Activated T-helper 9 cell treated with anti-CD3 and anti-CD28 coated beads, Interleukin-2, amount 50 U/mL, for 16 hours (primary cell): ENCODE results near the gene TMTC2.
"Not testable (repeated sequence)": the region's sequence is repeated elsewhere in the genome, so short reads cannot be mapped to it uniquely, and the experiment has no call there.

Source experiments
- DNase-seq: peaks from one replicate; pipeline ENCODE4 v3.0.0-alpha.2; 2020; ENCODE audit warnings: low read depth

The TMTC2 gene

DNA sequence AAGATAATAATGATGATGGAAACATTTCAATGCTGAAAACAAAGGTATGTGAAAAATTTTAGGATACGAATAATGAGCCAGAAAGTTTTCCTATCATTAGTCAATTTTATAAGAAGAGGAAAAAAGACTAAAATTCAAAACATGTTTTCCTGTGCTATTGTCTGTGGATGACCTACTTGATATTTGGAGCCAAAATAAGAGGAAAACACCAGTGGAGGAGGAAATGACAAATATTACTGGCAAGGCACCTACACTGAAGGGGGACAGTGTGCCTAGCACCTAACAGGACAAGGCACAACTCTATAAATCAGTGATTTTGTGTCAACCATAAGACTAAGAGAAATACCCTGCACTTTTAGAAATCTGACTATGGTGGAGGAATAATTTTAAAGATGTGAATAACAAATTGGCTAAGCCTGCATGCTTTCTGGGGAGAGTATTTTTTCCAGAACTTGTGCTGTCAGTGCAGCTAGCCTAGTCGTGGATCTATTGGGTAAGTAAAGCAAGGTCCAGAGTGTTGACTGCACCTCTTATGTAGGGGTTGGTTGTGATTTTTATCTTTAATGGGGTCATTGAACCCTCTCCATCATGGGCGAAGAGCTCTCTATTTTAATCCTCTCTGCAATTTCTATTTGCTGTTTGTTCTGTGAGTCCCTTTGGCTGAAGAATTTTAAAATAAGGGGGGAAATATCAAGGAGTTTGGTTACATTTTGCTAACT lies 398.0 kb downstream of the TMTC2 start:
- no peak for DNase-seq

DNA sequence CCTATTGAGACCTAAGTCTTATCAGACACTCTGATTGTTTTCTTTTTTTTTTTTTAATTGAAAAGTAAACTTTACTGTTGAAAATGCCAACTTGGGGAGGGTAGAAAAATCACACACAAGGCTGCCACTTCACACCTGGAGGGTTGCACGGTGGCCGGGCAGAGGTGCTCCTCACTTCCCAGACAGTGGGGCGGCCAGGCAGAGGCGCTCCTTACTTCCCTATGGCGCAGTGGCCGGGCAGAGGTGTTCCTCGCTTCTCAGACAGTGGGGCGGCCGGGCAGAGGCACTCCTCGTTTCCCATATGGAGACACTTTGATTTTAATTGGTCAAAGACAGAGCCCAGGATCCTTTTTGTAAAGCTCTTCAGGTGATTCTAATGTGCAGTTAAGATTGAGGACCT lies 399.3 kb downstream of the TMTC2 start:
- no peak for DNase-seq

DNA sequence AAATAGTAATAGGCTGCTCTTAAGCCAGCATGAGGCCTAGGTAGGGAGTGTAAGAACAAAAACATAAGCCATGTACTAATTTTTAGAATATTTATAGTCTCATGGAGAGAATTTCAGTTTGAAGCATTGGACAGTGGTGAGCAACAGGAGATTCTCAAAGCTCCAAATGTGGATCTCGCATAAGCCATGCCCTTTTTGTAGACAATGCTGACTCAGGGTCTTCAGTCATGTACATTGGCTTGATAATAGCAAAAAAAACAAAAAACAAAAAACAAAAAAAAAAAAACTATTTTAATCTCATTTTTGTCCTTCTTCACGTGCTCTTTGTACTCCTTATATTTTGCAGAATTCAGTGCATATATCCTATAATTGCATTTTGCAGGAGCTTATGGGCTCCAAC lies 402.9 kb downstream of the TMTC2 start:
- DNase-seq, result no peak

DNA sequence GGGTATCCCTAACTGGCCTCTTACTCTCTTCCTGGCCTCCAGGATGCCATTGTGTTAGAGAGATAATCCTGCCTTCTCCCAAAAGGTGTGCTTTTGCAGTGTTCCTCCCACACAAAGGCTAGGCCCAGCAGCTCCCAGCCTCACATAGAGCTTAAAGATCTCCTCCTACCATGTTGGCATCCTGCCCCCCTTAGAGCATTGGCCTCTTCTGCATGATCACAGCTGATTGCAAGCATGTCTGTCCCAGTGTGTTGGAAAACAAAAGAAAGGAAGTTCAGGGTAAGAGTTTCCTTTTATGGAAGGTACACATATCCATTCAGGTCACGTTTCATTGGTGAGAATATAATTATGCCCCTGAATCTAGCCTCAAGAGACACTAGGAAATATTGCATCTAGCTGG lies 405.4 kb downstream of the TMTC2 start:
- no peak for DNase-seq

DNA sequence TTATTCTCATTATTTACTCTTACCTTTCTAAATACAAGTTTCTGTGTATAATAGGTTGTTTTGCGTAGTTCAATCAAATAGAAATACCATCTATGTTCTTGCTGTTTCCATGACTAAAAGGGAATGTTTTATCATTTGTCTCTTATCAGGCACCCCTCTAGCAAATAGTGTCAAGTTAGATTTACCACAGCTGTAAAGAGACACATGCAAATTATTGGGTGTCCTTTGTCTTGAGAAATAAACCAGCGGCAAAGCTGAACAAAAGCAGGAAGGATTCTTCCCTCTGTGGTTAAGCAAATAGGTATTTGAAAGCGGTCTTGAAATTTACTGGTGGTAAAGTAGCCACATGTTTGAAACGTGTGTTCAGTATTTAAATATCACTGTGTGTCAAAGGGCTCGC lies 405.9 kb downstream of the TMTC2 start:
- no peak for DNase-seq

DNA sequence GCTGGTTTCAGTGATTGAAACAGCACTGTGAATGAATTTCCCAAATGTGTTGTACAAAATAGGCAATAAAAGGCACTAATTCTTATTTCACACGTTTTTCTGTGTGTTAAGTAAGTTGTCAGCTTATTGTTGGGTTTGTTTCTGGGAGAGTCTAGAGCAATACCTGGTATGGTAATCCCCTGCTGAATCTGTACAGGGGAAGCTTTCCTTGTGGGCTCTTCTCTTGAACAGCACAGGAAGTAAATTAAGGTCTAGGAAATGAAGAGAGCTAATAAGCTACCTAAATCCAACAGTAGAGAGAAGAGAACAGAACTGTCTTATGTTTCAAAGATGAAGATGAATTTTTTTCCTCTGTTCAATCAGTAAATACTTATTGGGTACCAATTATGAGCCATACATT lies 406.7 kb downstream of the TMTC2 start:
- DNase-seq, result no peak

DNA sequence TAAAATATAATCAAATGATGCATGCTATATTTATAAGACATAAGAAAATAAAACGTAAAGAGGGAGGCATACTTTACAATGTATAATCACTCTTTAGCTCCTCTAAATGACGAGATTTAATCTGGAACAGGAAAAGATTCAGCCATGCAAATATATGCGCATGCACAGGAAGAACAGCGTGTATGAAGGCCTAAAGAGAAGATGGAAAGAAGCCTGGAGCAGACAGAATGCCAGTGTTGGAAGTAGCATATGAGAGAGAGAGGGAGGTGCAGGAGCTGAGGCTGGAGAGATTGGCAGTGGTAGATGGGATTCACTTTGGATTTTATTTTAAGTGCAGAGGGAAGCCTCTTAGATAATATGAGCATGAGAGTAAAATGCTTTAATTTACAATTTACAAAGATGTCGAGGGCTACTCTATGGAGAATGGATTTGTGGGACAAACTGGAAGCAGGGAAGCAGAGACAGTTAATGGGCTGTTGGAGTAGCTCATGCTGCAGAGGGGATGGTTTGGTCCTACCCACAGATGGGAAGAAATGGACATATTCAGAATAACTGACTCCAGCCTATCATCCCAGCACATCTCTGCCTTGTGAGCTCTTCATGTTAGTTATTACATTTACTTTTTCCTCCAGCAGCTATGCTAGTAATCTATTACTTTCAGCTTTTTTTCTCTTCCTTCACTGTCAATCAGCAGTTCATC lies 411.1 kb downstream of the TMTC2 start:
- DNase-seq, result no peak

DNA sequence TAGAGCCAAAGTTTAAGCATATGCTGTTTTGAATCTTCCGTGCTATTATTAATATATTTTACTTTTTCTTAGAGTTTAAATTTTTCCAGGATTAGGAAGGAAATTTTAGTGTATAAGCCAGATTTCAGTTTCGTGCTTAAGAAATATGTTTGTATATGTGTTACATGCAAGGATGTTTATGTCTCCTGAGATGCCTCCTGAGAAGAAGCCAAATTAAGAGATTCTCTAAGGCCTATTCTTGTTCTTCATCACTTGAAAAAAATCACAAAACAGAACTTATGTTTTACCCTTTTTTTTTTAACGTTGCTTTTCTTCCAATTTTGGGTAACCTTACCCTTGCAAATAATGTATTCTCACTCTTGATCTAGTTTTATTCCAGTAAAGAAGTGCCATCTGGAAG lies 412.7 kb downstream of the TMTC2 start:
- DNase-seq, result no peak

DNA sequence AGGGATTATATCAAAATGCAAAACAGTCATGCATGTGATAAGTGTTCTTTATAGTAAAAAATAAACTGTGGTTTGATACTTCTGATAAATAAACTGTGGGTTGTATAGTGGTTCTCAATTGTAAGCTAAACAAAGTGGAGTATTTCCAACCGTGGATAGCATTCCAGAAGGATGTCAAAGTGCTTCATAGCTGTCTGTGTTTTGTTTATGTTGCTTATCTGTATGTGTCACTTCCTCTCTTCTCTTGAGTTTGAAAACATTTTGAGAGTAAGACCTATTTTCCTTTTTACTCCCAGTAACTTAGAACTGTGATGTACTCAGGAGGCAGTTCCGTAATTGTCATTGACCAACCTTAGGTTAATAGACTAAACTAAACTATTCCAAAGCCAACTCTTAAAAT lies 415.8 kb downstream of the TMTC2 start:
- no peak for DNase-seq

DNA sequence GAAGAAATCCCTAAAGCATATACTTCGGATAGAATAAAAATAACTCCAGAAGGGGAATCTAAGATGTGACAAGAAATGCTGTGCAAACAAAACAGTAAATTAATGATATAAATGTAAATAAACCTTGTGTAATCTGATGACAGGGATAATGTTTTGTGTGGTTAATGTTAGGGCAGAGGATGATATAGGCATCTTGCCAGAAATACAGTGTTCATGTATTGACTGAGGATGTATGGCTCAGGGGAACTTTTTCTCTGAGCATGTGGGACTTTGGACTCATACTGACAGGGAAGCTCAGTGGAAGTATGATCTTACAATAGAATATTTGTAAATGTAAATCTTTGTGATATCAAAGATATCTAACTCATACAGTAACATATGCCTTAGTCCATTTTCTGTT lies 420.2 kb downstream of the TMTC2 start:
- DNase-seq, result no peak

DNA sequence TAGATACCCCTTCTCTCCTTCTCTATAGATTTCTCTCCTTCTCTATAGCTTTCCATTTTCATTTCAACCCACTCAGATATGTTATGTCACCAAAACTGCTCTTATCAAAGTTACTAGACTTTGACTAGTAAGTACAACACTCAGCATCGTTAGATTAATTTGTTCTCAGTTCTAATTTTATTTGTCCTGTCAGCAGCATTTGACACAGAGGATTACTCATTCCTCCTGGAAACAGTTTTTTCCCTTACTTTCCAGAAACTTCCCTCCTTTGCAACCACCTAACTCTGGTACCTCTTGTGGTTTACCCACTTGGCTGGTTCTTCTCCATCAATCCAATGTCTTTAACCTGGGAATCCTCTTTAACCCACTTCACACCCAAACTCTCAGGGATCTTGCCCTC lies 423.7 kb downstream of the TMTC2 start:
- no peak for DNase-seq

DNA sequence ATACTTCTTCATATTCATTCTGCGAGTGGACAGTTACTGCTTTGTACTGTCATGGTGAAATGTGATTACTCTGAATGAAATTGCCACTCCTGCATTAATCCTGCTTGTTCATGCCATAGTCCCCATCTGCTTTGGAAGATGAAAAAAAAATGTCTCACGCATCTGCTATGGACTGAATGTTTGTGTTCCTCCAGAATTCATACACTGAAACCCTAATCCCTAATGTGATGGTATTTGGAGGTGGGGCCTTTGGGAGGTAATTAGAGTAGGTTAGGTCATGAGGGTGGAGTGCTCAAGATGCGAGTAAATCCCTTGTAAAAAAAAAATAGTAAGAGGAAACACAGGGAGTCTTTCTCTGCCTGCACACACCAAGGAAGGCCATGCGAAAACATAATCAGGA lies 427.2 kb downstream of the TMTC2 start:
- no peak for DNase-seq

DNA sequence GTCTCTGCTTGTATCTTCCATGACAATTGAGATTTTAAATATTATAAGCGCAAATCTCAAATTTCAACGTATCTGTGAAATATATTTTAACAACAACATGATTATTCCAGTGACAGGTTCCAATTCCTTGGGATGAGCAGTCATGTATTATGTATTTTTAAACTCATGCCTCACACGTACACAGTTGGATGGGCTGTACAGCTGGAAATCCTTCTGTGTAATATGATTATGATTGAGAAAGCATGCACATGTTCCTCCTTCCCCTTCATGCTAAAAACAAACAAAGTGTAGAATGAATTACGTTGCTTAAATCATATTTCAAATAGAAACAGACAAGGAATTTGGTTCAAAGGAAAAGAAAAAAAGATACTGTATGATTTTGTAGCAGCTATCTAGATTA lies 428.3 kb downstream of the TMTC2 start:
- no peak for DNase-seq

DNA sequence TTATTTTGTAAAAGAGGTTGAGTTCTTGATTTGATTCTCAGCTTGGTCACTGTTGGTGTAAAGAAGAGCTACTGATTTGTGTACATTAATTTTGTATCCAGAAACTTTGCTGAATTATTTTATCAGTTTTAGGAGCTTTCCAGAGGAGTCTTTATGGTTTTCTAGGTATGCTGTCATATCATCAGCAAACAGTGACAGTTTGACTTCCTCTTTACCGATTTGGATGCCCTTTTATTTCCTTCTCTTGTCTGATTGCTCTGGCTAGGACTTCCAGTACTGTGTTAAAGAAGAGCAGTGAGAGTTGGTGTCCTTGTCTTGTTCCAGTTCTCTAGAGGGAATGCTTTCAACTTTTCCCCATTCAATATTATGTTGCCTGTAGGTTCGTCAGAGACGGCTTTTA lies 431.2 kb downstream of the TMTC2 start:
- not testable (repeated sequence) for DNase-seq

DNA sequence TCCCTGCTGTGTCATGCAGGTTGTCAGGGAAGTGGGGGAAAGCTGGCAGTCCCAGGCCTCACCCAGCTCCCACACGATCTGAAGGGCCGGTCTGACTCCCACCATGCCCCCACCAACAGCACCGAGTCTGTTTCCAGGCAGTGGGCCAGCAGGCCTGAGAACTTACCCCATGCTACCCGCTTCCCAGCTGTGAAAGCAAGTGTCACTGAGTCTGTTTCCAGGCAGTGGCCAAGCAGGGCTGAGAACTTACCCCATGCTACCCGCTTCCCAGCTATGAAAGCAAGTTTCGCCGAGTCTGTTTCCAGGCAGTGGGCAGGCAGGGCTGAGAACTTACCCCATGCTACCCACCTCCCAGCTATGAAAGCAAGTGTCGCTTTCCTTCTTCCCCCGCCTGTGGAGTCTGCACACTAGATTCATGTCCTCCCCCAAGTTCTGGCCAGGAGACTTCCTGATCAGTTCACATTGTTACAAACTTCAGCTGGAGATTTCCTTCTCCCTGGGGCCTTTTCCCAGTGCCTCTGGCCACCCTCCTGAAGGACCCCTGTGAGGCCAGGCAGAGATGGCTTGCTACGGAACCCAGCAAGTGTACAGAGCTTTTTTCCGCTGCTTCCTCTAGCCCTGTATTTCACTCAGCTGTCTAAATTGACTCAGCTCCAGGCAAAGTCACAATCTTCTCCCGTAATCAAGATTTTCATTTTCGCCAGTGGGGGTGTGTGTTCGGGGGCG lies 435.4 kb downstream of the TMTC2 start:
- no peak for DNase-seq

DNA sequence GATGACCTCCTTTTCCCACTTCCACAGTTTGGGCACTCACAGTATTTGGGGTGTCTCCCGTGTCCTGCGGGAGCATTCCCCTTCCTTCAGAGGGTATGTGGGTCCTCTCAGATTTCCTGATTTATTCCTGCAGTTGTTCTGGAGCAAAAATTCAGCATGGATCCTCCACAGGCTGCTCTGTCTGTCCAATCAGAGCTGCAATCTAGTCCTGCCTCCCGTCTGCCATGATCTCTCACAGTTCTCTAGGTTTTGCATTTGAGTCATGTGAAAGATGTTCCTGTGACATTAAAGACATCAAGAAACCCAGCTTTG lies 435.9 kb downstream of the TMTC2 start:
- DNase-seq, result no peak

DNA sequence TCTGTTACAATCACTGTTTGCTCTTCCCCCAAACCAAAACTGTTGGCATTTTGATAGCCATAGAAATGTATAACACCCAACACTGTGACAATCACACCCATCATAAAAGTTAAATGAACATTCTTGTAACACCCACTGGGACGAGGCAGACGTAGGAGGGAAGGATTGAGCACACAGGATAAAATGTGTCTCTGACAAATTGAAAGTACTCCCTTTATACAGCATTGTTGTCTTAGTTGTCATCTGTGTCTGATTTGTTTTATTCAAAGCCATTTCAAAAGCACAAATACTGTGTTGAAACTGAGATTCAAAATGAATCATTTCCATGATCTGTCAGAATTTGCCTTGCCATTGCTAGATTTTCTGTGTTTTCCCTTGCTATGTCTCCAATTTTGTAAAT lies 436.3 kb downstream of the TMTC2 start:
- no peak for DNase-seq

DNA sequence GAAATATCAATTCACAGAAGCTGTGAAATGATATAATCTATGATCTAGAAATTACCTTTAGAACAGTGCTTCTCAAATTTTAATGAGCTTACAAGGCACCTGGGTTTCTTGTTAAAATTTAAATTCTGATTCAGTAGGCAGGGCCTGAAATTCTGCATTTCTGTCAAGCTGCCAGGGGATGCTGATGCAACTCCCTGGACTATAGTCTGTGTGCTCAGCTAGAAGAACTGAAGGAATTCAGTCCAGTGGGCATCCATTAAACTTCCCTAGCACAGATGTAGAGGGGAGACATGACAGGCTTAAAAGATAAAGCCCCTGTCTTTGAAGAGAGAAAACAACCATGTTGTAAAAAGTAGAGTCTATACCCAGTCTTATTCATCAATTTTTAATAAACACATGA lies 441.8 kb downstream of the TMTC2 start:
- no peak for DNase-seq

DNA sequence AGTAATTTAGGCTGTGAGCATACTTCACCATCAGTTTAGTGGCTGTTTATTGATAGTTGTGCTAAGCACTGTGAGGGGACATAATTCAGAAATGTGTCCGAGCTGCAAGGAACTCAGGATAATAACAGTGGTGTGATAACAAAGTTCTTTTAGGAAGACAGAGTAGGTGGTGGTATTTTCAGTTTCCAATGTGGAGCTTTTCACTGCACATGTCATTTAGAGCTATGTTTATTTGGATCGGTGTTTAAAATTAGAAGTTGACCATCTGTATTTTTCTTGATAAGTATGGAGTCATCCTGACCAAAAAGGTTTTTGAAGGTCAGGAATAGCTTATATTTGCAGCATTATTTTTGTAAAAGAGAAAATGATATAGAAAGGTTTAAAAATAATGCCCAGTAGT lies 443.5 kb downstream of the TMTC2 start:
- no peak for DNase-seq

DNA sequence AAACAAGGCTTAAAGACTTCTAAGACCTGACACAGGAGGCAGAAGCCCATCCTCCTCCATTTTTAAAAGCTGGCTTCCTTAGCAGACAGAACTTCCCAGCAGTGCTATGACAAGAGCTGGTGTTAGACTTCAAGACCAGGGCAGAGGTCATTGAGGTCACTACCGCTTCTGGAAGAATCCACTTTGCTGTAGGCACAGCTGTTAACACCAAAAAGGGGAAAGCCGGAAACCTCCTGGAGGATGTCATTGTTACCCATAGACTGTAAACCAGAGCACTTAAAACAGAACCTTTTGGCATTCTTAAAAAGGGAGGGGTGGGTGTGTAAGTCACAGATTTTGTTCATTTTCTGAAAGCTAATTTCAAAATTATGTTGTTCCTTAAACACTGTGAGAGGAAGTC lies 445.7 kb downstream of the TMTC2 start:
- DNase-seq, result no peak

DNA sequence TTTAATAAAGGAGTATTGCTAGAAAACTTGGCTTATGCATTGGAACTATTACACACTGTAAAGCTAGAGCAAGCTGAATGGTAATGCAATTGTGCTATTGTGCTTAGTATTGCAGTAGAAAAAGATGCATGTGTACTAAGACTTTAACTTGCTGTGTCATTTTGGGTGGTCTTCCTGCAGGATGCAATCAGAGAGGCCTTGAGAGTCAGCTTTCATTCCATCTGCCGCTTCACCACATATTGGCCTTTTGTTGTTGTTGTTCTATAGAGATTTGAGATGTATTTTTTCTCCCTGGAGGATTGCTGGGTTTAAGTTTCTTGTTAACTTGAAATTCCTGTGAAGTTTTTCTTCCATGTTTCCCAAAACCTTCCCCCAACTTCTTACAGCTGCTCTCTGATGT lies 449.7 kb downstream of the TMTC2 start:
- no peak for DNase-seq

DNA sequence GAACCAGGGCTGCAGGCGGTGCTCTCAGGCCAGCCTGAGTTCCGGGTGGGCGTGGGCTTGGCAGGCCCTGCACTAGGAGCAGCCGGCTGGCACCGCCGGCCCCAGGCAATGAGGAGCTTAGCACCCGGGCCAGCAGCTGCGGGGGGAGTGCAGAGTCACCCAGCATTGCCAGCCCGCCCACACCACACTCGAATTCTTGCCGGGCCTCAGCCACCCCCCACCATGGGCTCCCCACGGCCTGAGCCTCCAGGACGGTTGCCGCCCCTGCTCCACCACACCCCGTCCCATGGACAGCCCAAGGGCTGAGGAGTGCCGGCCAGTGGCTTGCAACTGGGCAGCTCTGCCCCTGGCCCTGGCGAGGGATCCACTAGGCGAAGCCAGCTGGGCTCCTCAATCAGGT lies 453.4 kb downstream of the TMTC2 start:
- DNase-seq, result no peak

DNA sequence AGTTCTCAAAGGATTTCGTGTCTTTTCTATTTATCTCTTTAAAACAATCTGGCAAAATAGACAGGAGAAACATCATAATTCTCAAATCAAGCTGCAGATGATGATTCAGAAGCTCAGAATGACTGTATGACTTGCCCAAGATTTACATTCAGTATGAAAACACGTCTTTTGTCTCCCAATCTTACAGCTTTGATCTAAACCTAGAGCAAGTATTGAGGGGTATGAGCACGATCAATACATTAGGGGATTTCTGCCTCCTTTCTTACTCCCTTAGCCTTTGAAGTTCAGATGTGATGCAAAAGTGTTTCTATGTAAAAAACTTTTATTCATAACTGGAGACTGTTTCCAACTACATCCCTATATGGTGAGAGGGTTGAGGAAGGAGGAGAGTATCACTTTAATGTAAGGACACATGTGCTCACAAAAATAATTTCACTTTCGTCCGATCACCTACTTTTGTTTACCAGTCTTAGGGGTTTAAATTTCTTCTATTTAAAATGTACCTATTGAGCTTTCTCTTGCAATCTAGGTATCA lies 454.8 kb downstream of the TMTC2 start:
- no peak for DNase-seq
